Activated T-helper 1 cell treated with anti-CD3 and anti-CD28 coated beads, Interleukin-2, amount 50 U/mL, for 16 hours (primary cell): ENCODE results near the gene ZMYND19.
"Not testable (repeated sequence)": the region's sequence is repeated elsewhere in the genome, so short reads cannot be mapped to it uniquely, and the experiment has no call there.

Source experiments
- DNase-seq, 2 donors: peaks; one replicate each; pipeline ENCODE4 v3.0.0-alpha.2; 2020; ENCODE audit warnings: low read depth in 1 of 2, low spot score in 1 of 2

ZMYND19 gene

DNA sequence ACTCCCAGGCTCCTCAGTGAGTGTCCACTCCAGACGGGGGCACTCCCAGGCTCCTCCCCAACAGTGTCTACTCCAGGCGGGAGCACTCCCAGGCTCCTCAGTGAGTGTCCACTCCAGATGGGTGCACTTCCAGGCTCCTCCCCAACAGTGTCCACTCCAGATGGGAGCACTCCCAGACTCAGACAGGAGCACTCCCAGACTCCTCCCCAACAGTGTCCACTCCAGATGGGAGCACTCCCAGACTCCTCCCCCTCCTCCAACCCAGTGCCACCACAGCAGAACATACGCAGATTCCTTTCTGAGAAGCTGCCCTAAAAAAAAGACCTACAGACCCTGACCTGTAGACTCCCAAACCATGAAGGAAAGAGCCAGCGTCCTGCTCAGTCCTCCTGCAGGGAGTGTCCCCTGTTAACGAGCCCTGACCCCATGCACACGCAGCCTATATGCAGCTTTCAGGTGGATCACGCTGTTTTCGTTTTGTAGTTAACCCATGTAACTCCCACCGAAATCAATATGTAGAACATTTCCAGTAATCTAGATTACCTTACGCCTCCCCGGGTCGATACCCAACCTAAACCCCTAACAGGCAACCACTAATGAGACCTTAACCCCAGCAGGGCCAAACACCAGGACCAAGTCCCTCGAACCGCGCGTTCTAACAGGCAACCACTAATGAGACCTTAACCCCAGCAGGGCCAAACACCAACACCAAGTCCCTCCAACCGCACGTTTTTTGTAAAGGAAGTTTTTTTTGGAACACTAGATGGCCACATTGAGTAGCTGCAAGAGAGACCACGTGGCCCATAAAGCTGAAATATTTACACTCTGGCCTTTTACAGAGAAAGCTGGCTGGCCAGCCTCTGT, 55.8 kb downstream of the ZMYND19 start:
- DNase-seq = no peak

DNA sequence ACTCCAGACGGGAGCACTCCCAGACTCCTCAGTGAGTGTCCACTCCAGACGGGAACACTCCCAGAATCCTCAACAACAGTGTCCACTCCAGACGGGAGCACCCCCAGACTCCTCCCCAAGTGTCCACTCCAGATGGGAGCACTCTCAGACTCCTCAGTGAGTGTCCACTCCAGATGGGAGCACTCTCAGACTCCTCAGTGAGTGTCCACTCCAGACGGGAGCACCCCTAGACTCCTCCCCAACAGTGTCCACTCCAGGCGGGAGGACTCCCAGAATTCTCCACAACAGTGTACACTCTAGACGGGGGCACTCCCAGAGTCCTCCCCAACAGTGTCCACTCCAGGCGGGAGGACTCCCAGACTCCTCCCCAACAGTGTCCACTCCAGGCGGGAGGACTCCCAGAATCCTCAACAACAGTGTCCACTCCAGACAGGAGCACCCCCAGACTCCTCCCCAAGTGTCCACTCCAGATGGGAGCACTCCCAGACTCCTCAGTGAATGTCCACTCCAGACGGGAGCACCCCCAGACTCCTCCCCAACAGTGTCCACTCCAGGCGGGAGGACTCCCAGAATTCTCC, 57.3 kb downstream of the ZMYND19 start:
- DNase-seq = not testable (repeated sequence)
